Endothelial cell of umbilical vein (primary cell): ENCODE data around the gene NTSR1. TPM values are rescaled to one million over a fixed set of nuclear protein-coding genes. Genes with fewer than 3 reads are reported as not detected.

Source experiments
- BruUV-seq: library from RNA; stranded (reverse); fragments of 400-500 nt; replicated peaks from 2 replicates; lab custom pipeline; 2021; lab: Mats Ljungman, UMichigan
- CTCF ChIA-PET: fragments of 300-600, 350-600 bp; sonication (Branson Sonifier 250); formaldehyde crosslinking; loops from one replicate; lab custom pipeline; 2021; ENCODE audit warnings: antibody characterized with exemption, inconsistent platforms; lab: Charles Lee
- POLR2A ChIA-PET: fragments of 300-600, 350-600 bp; sonication (Branson Sonifier 250); formaldehyde crosslinking; loops from one replicate; lab custom pipeline; 2021; ENCODE audit warnings: antibody characterized with exemption, inconsistent platforms; lab: Charles Lee
- DNase-seq: peaks from one replicate; pipeline ENCODE4 v3.0.0-alpha.2; 2011; ENCODE audit warnings: low read depth, low spot score
- FAIRE-seq: peaks from 2 replicates; lab custom pipeline; 2011; peaks lifted over from hg19 to GRCh38; lab: Jason Lieb, UNC
- H2AFZ ChIP-seq: 2 replicates; pipeline ENCODE4 v1.6.0; 2012; ENCODE audit warnings: low read depth, low read length, control low read depth, inconsistent platforms
- H3K27ac ChIP-seq: 2 replicates; pipeline ENCODE4 v1.5.1; 2011; ENCODE audit warnings: low read depth, mild to moderate bottlenecking, control low read depth, low read length, moderate library complexity; ENCODE audit not compliant: insufficient read depth
- H3K27me3 ChIP-seq, 2 experiments: 2 replicates each; pipeline versions ENCODE4 v1.6.0 to v1.6.1; 2011; ENCODE audit warnings: low read length in 2 of 2, mixed read lengths in 1 of 2; ENCODE audit not compliant: control insufficient read depth in 2 of 2, insufficient read depth in 2 of 2
- H3K36me3 ChIP-seq, 2 experiments: 2 replicates in 1 of 2; 3 replicates in 1 of 2; pipeline ENCODE4 v1.5.1; 2011; ENCODE audit warnings: low read length in 2 of 2, mild to moderate bottlenecking in 1 of 2, moderate library complexity in 1 of 2; ENCODE audit not compliant: control insufficient read depth in 2 of 2, insufficient read depth in 2 of 2; ENCODE audit errors: extremely low read depth in 1 of 2
- H3K4me1 ChIP-seq: 3 replicates; pipeline ENCODE4 v1.5.1; 2011; ENCODE audit warnings: mild to moderate bottlenecking, low read length; ENCODE audit not compliant: control insufficient read depth, insufficient read depth; ENCODE audit errors: extremely low read depth
- H3K4me2 ChIP-seq: 2 replicates; pipeline ENCODE4 v1.6.1; 2011; ENCODE audit warnings: low read length, control low read depth, mixed read lengths; ENCODE audit not compliant: insufficient read depth
- H3K4me3 ChIP-seq, 3 experiments: fragments of 200-600 bp in 1 of 3; sonication (generic), shearing (Covaris generic) in 1 of 3; replicated peaks in 1 of 3; 2 replicates each; pipeline ENCODE4 v1.5.1; 2011 to 2016; ENCODE audit warnings: control low read depth in 3 of 3, low read length in 3 of 3, mild to moderate bottlenecking in 2 of 3, inconsistent platforms in 1 of 3, low read depth in 1 of 3, moderate library complexity in 1 of 3; ENCODE audit not compliant: insufficient read depth in 1 of 3
- H3K79me2 ChIP-seq: 2 replicates; pipeline ENCODE4 v1.6.0; 2012; ENCODE audit warnings: low read length, inconsistent platforms; ENCODE audit not compliant: control insufficient read depth, insufficient read depth
- H3K9ac ChIP-seq: replicated peaks from 2 replicates; pipeline ENCODE3; 2011; ENCODE audit warnings: low read length, control low read depth; ENCODE audit not compliant: insufficient read depth; ENCODE audit errors: extremely low read depth
- H3K9me1 ChIP-seq: replicated peaks from 3 replicates; pipeline ENCODE4 v1.6.0; 2011; ENCODE audit warnings: mild to moderate bottlenecking, low read length; ENCODE audit not compliant: control insufficient read depth, insufficient read depth; ENCODE audit errors: extremely low read depth
- H3K9me3 ChIP-seq: replicated peaks from 2 replicates; pipeline ENCODE4 v1.5.1; 2012; ENCODE audit warnings: low read length, inconsistent platforms; ENCODE audit not compliant: control insufficient read depth, insufficient read depth
- H4K20me1 ChIP-seq: replicated peaks from 2 replicates; pipeline ENCODE3; 2011; ENCODE audit warnings: mild to moderate bottlenecking, low read length; ENCODE audit not compliant: control insufficient read depth, insufficient read depth; ENCODE audit errors: extremely low read depth
- EZH2 ChIP-seq: IDR thresholded peaks from 2 replicates; pipeline ENCODE4 v1.6.1; 2012; ENCODE audit warnings: borderline replicate concordance, low read depth, mild to moderate bottlenecking, moderate library complexity, low read length, inconsistent platforms; ENCODE audit not compliant: severe bottlenecking
- FOS ChIP-seq: IDR thresholded peaks from 2 replicates; pipeline ENCODE4 v1.6.1; 2011; ENCODE audit warnings: mild to moderate bottlenecking, low read length, moderate library complexity, borderline replicate concordance; ENCODE audit not compliant: insufficient read depth
- GATA2 ChIP-seq: IDR thresholded peaks from 2 replicates; pipeline ENCODE4 v1.7.0; 2011; ENCODE audit warnings: low read depth, mild to moderate bottlenecking, moderate library complexity, mixed read lengths, low read length; ENCODE audit not compliant: insufficient read length, insufficient read depth
- JUN ChIP-seq: IDR thresholded peaks from 2 replicates; pipeline ENCODE4 v1.6.1; 2011; ENCODE audit warnings: borderline replicate concordance, low read depth; ENCODE audit not compliant: insufficient read length, insufficient read depth
- MYC ChIP-seq: IDR thresholded peaks from one replicate; pipeline ENCODE4 v1.6.1; 2011; ENCODE audit warnings: mild to moderate bottlenecking, low read depth, low read length
- POLR2A ChIP-seq: IDR thresholded peaks from 2 replicates; pipeline ENCODE4 v1.6.1; 2012; ENCODE audit warnings: low read depth, mild to moderate bottlenecking, control low read depth, low read length
- POLR2AphosphoS5 ChIP-seq: IDR thresholded peaks from 2 replicates; pipeline ENCODE4 v1.6.1; 2012; ENCODE audit warnings: low read depth, mild to moderate bottlenecking, control low read depth, low read length, moderate library complexity; ENCODE audit not compliant: insufficient read depth
- dilution Hi-C: fragments of 300-500 bp; cut with MboI; formaldehyde crosslinking; loops from one replicate; pipeline ENCODE4 v1.15.0; 2019; ENCODE audit warnings: low sequenced_read_pairs; ENCODE audit not compliant: extremely low pct_ligation_motif_present
- intact Hi-C: fragments of 100-400 bp; cut with micrococcal nuclease; formaldehyde crosslinking; loops from one replicate; pipeline ENCODE4 v1.10.0; 2022
- polyA plus RNA-seq, 4 experiments: library from polyadenylated mRNA; depleted of rRNA in 3 of 4; stranded (reverse) in 3 of 4; unstranded in 1 of 4; fragments of >200 nt; gene quantifications; 2 replicates each; pipeline versions ENCODE4 v1.2.1 to v1.2.3, GENCODE V29; 2011 to 2012; ENCODE audit warnings: missing spikeins in 1 of 4
- total RNA-seq: library from RNA; stranded (reverse); gene quantifications from 2 replicates; pipeline ENCODE4 v1.2.3, GENCODE V29; 2021
- TF ChIP-seq, protein P1 (sequence below): IDR thresholded peaks from 2 replicates; pipeline ENCODE4 v1.6.1; 2011; ENCODE audit not compliant: insufficient read depth, insufficient read length
- TF ChIP-seq, protein P2 (sequence below), 2 donors: IDR thresholded peaks; 1 replicate in 1 of 2; 2 replicates in 1 of 2; pipeline ENCODE4 v1.5.1; 2011; ENCODE audit warnings: low read length in 2 of 2, mild to moderate bottlenecking in 2 of 2, moderate library complexity in 2 of 2, control low read depth in 1 of 2, inconsistent platforms in 1 of 2, low read depth in 1 of 2; ENCODE audit not compliant: insufficient read depth in 1 of 2; ENCODE audit errors: extremely low read depth in 1 of 2

The NTSR1 gene
- total and polyA plus RNA-seq, 2 donors (not counting 3 experiments of a cell fraction or from before 2014, with no cell fraction given), result 0.14 to 2.1 TPM

DNA sequence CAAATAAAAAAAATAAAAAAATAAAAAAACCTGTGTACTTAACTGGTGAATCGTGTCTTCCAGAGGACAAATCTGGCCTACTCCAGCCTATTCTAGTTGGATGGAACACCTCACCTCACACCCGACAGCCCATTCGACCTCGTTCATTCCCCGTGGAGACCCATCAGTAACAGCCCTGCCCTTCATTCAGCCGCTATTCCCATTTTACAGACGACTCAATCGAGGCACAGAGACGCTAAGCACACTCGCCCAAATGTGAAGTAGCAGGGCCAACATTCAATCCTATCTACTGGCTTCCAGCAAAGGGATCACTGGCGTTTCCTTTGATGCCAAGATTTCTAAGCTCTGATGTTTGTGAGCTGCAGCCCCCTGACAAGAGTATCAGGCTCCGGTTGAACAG, 1.8 kb upstream of the NTSR1 start:
- POLR2A ChIA-PET, result no interaction called here

DNA sequence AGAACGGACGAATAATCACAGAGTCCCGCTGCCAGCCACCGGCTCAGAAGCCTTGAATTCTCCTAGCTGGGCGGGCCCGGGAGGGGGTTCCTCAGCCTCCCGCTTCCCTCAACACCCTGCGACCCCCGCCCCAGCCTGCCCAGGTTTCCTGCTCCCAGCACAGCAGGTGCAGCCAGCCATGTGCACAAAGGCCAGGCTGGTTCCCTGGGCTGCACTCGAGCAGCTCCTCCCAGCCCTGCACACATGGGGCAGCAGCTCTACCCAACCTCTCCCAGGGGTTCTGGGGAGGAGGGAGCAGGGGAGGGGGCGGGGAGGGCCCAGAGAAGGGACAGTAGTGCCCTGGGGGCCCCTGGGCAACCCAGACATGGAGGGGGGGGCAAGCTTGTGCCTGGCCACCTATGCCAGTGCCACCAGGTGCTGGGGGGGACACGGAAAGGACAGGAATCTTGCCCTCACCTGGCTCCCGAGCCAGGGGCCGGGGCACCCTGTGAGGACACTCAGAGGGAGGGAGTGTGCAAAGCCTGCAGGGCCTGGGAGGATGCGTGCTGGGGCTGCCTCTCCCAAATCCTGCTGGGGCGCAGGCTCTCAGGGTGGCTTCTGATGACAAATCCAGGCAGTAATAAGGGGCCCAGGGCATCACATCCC, 1.2 kb upstream of the NTSR1 start:
- Histone ChIP-seq H4K20me1 (no peaks in the 10 kb centered on the region), H3K4me2 (no peak overlapping the region), H3K27me3 (peaks cover 4 to 24% of the 10 kb centered on the region in 2 experiments), H3K4me3 (no peak overlapping the region), H3K9me1 (no peaks in the 10 kb centered on the region), H3K36me3 (no peaks in the 10 kb centered on the region), H3K4me1 (peaks cover 26% of the 10 kb centered on the region), H3K27ac (no peak overlapping the region), H3K9ac (no peak overlapping the region), H3K9me3 (no peaks in the 10 kb centered on the region), H3K79me2 (no peaks in the 10 kb centered on the region), H2AFZ (no peak overlapping the region)
- BruUV-seq, result no TSS peak
- ChIA-PET CTCF (interaction anchor here (0.7 to 4.6 kb wide), 18 partner anchors 8 to 87 kb away, joined by 3 to 20 read pairs (median 5); no protein-coding TSS in a partner anchor), POLR2A (no interaction called here)
- intact Hi-C loops, result no loop called here
- dilution Hi-C loops, result no loop called here
- FAIRE-seq (no peak), DNase-seq (no peak)
- TF ChIP-seq, protein P1, sequence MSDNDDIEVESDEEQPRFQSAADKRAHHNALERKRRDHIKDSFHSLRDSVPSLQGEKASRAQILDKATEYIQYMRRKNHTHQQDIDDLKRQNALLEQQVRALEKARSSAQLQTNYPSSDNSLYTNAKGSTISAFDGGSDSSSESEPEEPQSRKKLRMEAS, result no peak
- no peak for TF ChIP-seq JUN
- TF ChIP-seq POLR2AphosphoS5, result no peak
- no peak for TF ChIP-seq FOS
- TF ChIP-seq EZH2, result no peak
- no peak for TF ChIP-seq MYC
- no peak for TF ChIP-seq POLR2A
- TF ChIP-seq GATA2, result no peak
- TF ChIP-seq, protein P2, sequence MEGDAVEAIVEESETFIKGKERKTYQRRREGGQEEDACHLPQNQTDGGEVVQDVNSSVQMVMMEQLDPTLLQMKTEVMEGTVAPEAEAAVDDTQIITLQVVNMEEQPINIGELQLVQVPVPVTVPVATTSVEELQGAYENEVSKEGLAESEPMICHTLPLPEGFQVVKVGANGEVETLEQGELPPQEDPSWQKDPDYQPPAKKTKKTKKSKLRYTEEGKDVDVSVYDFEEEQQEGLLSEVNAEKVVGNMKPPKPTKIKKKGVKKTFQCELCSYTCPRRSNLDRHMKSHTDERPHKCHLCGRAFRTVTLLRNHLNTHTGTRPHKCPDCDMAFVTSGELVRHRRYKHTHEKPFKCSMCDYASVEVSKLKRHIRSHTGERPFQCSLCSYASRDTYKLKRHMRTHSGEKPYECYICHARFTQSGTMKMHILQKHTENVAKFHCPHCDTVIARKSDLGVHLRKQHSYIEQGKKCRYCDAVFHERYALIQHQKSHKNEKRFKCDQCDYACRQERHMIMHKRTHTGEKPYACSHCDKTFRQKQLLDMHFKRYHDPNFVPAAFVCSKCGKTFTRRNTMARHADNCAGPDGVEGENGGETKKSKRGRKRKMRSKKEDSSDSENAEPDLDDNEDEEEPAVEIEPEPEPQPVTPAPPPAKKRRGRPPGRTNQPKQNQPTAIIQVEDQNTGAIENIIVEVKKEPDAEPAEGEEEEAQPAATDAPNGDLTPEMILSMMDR (IDR thresholded peaks at IDR 0.05; ENCODE audit: extremely low read depth in 1 of 2, insufficient read depth in 1 of 2, low read depth in 1 of 2, low read length in 2 of 2), result no peak

More for the DNA sequence above, 1.8 kb upstream of the NTSR1 start:
- intact Hi-C loops, result no loop called here
- H3K9me1 ChIP-seq, result no peaks in the 10 kb centered on the region
- dilution Hi-C loops, result no loop called here
- CTCF ChIA-PET, result interaction anchor here (1.0 to 4.6 kb wide), 12 partner anchors 10 to 88 kb away, joined by 3 to 20 read pairs (median 5); no protein-coding TSS in a partner anchor
- H3K27me3 ChIP-seq, result peaks cover 4 to 24% of the 10 kb centered on the region in 2 experiments
- no peak overlapping the region for H3K27ac ChIP-seq
- no TSS peak for BruUV-seq
- no peaks in the 10 kb centered on the region for H4K20me1 ChIP-seq
- TF ChIP-seq POLR2A, result no peak
- no peak for TF ChIP-seq GATA2
- TF ChIP-seq, protein P1, result no peak
- TF ChIP-seq JUN, result no peak
- no peak overlapping the region for H2AFZ ChIP-seq
- H3K79me2 ChIP-seq, result no peaks in the 10 kb centered on the region
- H3K4me1 ChIP-seq, result peaks cover 26% of the 10 kb centered on the region
- H3K9ac ChIP-seq, result no peak overlapping the region
- no peak overlapping the region for H3K4me2 ChIP-seq
- DNase-seq (no peak), FAIRE-seq (no peak)
- H3K36me3 ChIP-seq, result no peaks in the 10 kb centered on the region
- H3K4me3 ChIP-seq, result no peak overlapping the region
- no peaks in the 10 kb centered on the region for H3K9me3 ChIP-seq
